ENCODE measurements around the gene CNIH4. TPM values are rescaled to one million over a fixed set of nuclear protein-coding genes. Genes with fewer than 3 reads are reported as not detected.

Gene CNIH4
- total and polyA plus RNA-seq, 4 donors = 27.8 to 146 (median 113) TPM

Small RNA genes within 50 kb of the gene (small RNA-seq; reads per million reads assigned to genes)
- 0.35 reads per million, percentile 43 among the genes with 10 or more reads in this experiment for gene MIR4742 (ENCODE audit: low replicate concordance)

Other genes with a start within 250 kb of the CNIH4 start
- 10 to 100 TPM; 27.4 to 41.5 TPM for gene FBXO28, start 242.8 kb upstream of the CNIH4 start, total RNA-seq
- gene FBXO28, start 242.8 kb upstream of the CNIH4 start, polyA plus RNA-seq = 10 to 100 TPM; 10.1 to 11.9 TPM
- 10 to 100 TPM; 65.8 to 69.7 TPM for gene DEGS1, start 173.6 kb upstream of the CNIH4 start, total RNA-seq
- 10 to 100 TPM; 41.2 to 68.7 TPM for gene DEGS1, start 173.6 kb upstream of the CNIH4 start, polyA plus RNA-seq
- gene NVL, start 26.7 kb upstream of the CNIH4 start, total RNA-seq = 10 to 100 TPM; 20.1 to 38.0 TPM
- 10 to 100 TPM; 12.8 to 41.5 TPM for gene NVL, start 26.7 kb upstream of the CNIH4 start, polyA plus RNA-seq
- gene WDR26, start 77.9 kb downstream of the CNIH4 start, total RNA-seq = 100 to 1,000 TPM in 1 of 2 donors, 10 to 100 TPM in 1; 73.7 to 180 TPM
- gene WDR26, start 77.9 kb downstream of the CNIH4 start, polyA plus RNA-seq = 10 to 100 TPM; 30.0 to 45.0 TPM

Measured in lung (tissue), 5 donors.